Stimulated activated CD8-positive, alpha-beta memory T cell treated with anti-CD3 and anti-CD28 coated beads, Interleukin-2, amount 100 ng/mL, for 48 hours (primary cell): ENCODE measurements around the gene CCDC91.
"Not testable (repeated sequence)": the region's sequence is repeated elsewhere in the genome, so short reads cannot be mapped to it uniquely, and the experiment has no call there.

Source experiments
- DNase-seq, 2 donors: peaks; one replicate each; pipeline ENCODE4 v3.0.0-alpha.2; 2020; ENCODE audit warnings: low read depth in 2 of 2

Gene CCDC91

GRCh38 chr12:28184375-28184774 is 5.9 kb upstream of the CCDC91 start:
- DNase-seq, result no peak

- DNase-seq, result no peak
Measured at GRCh38 chr12:28186500-28186899, 3.8 kb upstream of the CCDC91 start.

- no peak for DNase-seq
Measured at GRCh38 chr12:28189784-28190320, 404 bp upstream of the CCDC91 start.

- peak in 1 of 2 donors; percentile 17 for DNase-seq
Measured at GRCh38 chr12:28191051-28192048, 1.1 kb downstream of the CCDC91 start.

GRCh38 chr12:28192125-28192524 is 1.9 kb downstream of the CCDC91 start:
- no peak for DNase-seq

GRCh38 chr12:28194621-28195020 is 4.4 kb downstream of the CCDC91 start:
- DNase-seq, result not testable (repeated sequence)

- DNase-seq, result not testable (repeated sequence)
Measured at GRCh38 chr12:28201136-28201535, 10.9 kb downstream of the CCDC91 start.

GRCh38 chr12:28202374-28203130 is 12.3 kb downstream of the CCDC91 start:
- no peak for DNase-seq

GRCh38 chr12:28209782-28210181 is 19.5 kb downstream of the CCDC91 start:
- no peak for DNase-seq

GRCh38 chr12:28212182-28212581 is 21.9 kb downstream of the CCDC91 start:
- DNase-seq, result no peak

GRCh38 chr12:28215021-28215420 is 24.8 kb downstream of the CCDC91 start:
- no peak for DNase-seq

- DNase-seq, result no peak
Measured at GRCh38 chr12:28216016-28216415, 25.8 kb downstream of the CCDC91 start.

GRCh38 chr12:28217805-28218204 is 27.5 kb downstream of the CCDC91 start:
- DNase-seq, result no peak

GRCh38 chr12:28218875-28219274 is 28.6 kb downstream of the CCDC91 start:
- no peak for DNase-seq

GRCh38 chr12:28219827-28220226 is 29.6 kb downstream of the CCDC91 start:
- DNase-seq, result no peak

- peak; percentile 45 to 59 for DNase-seq
Measured at GRCh38 chr12:28222081-28222700, 31.9 kb downstream of the CCDC91 start.

GRCh38 chr12:28223025-28223554 is 32.8 kb downstream of the CCDC91 start:
- no peak for DNase-seq

GRCh38 chr12:28223858-28224257 is 33.6 kb downstream of the CCDC91 start:
- no peak for DNase-seq

GRCh38 chr12:28226705-28227104 is 36.4 kb downstream of the CCDC91 start:
- DNase-seq, result no peak

GRCh38 chr12:28227251-28227650 is 37.0 kb downstream of the CCDC91 start:
- no peak for DNase-seq

GRCh38 chr12:28231248-28231647 is 41.0 kb downstream of the CCDC91 start:
- DNase-seq, result no peak
